B cell (primary cell): ENCODE results near the gene ADCY7.

Source experiments
- EZH2 ChIP-seq: IDR thresholded peaks from 2 replicates; pipeline ENCODE4 v1.6.1; 2012; ENCODE audit warnings: borderline replicate concordance, low read depth, mild to moderate bottlenecking, moderate library complexity, low read length; ENCODE audit not compliant: insufficient read depth, poor library complexity, severe bottlenecking
- TF ChIP-seq, protein P1 (sequence below): fragments of 200-600 bp; IDR thresholded peaks from one replicate; pipeline ENCODE4 v1.8.0; 2022; ENCODE audit warnings: antibody characterized with exemption, mild to moderate bottlenecking

DNA sequence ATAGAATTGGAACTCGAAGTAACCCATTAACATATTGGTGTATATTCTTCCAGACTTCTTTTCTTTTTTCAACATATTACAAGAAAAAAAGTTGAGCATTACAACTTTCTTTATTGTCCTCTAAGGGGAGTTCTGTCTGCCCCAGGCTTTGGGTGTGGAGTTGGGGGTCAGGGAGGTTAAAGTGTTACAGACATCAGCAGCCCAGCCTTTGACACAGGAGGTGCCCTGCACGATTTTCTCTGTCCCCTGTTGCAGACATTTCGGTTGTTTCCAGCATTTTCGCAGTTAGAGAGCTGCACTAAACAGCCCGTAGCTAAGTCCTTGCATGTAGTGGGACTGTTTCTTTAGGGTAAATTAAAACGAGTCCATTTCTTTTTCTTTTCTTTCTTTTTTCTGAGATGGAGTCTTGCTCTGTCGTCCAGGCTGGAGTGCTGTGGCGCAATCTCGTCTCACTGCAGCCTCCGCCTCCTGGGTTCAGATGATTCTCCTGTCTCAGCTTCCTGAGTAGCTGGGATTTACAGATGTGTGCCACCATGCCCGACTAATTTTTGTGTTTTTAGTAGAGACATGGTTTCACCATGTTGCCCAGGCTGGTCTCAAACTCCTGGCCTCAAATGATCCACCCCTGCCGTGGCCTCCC is 13.4 kb upstream of the ADCY7 start:
- TF ChIP-seq, protein P1, sequence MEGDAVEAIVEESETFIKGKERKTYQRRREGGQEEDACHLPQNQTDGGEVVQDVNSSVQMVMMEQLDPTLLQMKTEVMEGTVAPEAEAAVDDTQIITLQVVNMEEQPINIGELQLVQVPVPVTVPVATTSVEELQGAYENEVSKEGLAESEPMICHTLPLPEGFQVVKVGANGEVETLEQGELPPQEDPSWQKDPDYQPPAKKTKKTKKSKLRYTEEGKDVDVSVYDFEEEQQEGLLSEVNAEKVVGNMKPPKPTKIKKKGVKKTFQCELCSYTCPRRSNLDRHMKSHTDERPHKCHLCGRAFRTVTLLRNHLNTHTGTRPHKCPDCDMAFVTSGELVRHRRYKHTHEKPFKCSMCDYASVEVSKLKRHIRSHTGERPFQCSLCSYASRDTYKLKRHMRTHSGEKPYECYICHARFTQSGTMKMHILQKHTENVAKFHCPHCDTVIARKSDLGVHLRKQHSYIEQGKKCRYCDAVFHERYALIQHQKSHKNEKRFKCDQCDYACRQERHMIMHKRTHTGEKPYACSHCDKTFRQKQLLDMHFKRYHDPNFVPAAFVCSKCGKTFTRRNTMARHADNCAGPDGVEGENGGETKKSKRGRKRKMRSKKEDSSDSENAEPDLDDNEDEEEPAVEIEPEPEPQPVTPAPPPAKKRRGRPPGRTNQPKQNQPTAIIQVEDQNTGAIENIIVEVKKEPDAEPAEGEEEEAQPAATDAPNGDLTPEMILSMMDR = no peak
- TF ChIP-seq EZH2 = no peak
